HUES6 (cell line): ENCODE results near the gene ALLC.

Source experiments
- H3K27ac ChIP-seq: 2 replicates; pipeline ENCODE4 v1.7.0; 2013; ENCODE audit warnings: low read depth, mild to moderate bottlenecking, low read length, inconsistent platforms
- H3K27me3 ChIP-seq: 2 replicates; pipeline ENCODE4 v1.6.1; 2013; ENCODE audit warnings: low read length; ENCODE audit not compliant: control insufficient read depth, insufficient read depth
- H3K36me3 ChIP-seq: 2 replicates; pipeline ENCODE4 v1.6.1; 2013; ENCODE audit warnings: low read length; ENCODE audit not compliant: control insufficient read depth, insufficient read depth
- H3K4me1 ChIP-seq: 2 replicates; pipeline ENCODE4 v1.6.1; 2013; ENCODE audit warnings: low read length; ENCODE audit not compliant: control insufficient read depth, insufficient read depth
- H3K4me3 ChIP-seq: 2 replicates; pipeline ENCODE4 v1.5.1; 2013; ENCODE audit warnings: low read depth, low read length
- H3K9ac ChIP-seq: one replicate; pipeline ENCODE4 v1.6.1; 2013; ENCODE audit warnings: mild to moderate bottlenecking, low read length
- H3K9me3 ChIP-seq: 2 replicates; pipeline ENCODE4 v1.6.1; 2013; ENCODE audit warnings: low read depth, low read length; ENCODE audit not compliant: control insufficient read depth, insufficient read depth

Gene ALLC

DNA sequence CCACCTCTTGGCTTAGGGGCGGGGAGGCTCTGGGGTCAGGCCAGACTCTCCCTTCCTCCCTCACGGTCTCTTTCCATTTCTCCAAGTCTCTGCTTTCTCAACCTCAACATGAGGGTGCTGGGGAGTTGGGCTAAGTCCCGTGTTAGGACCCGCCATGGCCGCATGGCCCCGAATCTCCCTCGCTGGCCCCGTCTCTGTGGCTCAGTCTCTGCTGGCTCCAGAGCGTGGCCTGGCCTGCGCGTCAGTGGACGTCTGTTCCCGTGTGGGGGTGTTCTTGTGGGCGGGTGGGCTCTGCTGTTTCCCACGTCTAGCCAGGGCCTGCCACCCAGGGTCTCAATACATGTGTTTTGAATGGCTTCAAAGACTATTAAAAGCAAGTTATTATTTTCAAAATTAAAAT, 12.4 kb downstream of the ALLC start:
- no peaks in the 10 kb centered on the region for H3K27me3 ChIP-seq
- H3K9me3 ChIP-seq, result peaks cover under 1% of the 10 kb centered on the region; the same call in 1 of the 2 replicates
- no peaks in the 10 kb centered on the region for H3K36me3 ChIP-seq
- H3K4me1 ChIP-seq, result no peaks in the 10 kb centered on the region
- no peak overlapping the region for H3K4me3 ChIP-seq
- no peak overlapping the region for H3K9ac ChIP-seq
- H3K27ac ChIP-seq, result no peak overlapping the region

DNA sequence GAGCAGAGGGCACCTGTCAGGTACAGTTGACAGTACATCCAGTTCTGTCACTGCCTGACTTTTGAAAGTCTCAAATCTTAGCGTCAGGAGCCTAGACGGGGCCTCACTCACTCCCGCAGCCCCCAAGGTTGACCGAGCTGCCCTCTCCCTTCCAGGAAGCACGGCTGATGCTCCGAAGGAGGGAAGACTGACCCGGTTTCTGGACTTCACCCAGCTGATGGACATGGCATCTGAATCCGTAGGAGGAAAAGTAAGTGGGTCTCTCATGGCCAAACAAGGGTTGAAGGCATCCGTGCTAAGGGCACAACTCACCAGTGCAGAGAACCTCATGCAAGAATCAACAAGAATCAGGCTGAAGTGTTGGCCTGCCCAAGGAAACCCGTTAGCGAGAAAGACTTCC, 12.9 kb downstream of the ALLC start:
- no peaks in the 10 kb centered on the region for H3K27me3 ChIP-seq
- H3K27ac ChIP-seq, result no peak overlapping the region

DNA sequence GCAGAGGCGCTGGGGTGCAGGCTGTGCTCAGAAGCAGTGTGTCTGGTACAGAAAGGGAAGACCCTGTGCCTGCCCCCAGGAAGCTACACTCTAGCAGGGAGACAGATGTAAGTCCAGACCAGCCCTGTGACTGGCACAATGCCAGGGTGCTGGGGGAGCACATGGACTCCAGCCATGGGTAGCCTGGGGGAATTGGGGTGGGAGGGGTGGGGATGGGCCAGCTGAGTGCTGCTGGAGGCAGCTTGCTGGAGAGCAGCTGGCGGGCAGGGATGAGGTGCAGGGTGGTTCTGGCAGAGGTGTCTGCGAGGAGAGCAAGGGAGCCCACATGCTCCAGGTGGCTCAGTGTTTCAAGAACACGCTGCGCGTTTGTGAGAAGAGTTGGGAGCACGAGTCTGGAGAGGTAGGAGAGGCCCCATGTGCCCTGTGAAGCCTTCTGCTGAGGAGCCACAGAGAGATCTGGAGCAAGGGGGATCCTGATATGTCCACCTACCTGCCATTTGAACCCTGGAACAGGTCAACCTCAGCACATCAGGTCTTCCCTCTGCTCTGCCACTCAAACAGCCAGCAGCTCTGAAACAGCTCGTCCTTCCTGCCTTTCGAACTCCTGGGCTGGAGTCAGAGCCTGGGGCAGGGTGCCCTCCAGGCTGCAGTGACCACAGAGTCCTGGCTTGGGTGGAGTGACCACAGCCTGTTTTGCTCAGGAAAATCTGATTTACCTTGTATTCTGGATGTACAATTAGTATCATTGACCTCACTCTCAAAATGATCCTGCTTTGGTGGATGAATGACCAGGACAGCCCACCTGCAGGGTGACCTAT, 15.1 kb downstream of the ALLC start:
- H3K27ac ChIP-seq, result no peak overlapping the region
- H3K27me3 ChIP-seq, result no peaks in the 10 kb centered on the region
- H3K36me3 ChIP-seq, result no peaks in the 10 kb centered on the region
- no peaks in the 10 kb centered on the region for H3K4me1 ChIP-seq
- H3K4me3 ChIP-seq, result no peak overlapping the region
- no peaks in the 10 kb centered on the region for H3K9me3 ChIP-seq
- H3K9ac ChIP-seq, result no peak overlapping the region

More for the DNA sequence above, 12.9 kb downstream of the ALLC start:
- H3K4me1 ChIP-seq, result no peaks in the 10 kb centered on the region
- no peak overlapping the region for H3K9ac ChIP-seq
- H3K4me3 ChIP-seq, result no peak overlapping the region
- no peaks in the 10 kb centered on the region for H3K9me3 ChIP-seq
- no peaks in the 10 kb centered on the region for H3K36me3 ChIP-seq

DNA sequence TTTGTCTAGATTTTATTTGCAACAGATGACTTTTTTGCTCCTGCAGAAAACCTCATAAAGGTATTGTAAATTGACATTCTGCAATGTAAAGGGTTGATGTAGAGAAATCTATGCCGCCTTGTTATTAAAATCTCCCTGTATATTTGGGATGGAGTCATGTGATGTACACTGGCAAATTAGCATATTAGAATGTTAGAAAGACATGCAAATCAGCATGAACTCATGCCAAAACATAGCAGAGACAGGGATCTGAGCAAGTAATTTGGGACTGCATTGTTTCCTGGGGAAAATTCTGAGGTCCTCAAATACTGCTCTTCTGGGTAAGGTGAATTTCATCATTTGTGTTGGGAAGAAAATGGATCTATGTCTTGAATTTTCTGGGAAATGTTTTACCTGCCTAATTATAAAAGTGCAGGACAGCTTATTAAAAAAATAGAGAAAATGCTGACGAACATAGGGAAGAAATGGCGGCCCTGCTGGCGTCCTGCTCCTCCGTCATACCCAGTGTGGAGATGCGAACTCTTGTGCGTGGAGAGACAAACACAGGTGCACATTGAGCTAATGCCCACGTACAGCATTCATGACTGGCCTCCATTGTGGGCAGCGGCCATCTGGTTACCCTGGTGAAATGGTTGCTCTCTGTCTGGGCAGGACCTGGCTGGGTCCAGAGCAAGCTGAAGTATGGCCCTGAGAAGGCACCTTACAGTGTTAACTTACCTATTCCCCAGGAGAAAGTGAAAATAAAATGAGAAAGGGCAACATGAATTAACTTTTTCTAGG, 16.3 kb downstream of the ALLC start:
- Histone ChIP-seq H3K27me3 (peaks cover 6% of the 10 kb centered on the region; the same call in 1 of the 2 replicates), H3K4me1 (no peaks in the 10 kb centered on the region), H3K9ac (no peak overlapping the region), H3K4me3 (no peak overlapping the region), H3K36me3 (no peaks in the 10 kb centered on the region), H3K27ac (no peak overlapping the region), H3K9me3 (no peaks in the 10 kb centered on the region)

DNA sequence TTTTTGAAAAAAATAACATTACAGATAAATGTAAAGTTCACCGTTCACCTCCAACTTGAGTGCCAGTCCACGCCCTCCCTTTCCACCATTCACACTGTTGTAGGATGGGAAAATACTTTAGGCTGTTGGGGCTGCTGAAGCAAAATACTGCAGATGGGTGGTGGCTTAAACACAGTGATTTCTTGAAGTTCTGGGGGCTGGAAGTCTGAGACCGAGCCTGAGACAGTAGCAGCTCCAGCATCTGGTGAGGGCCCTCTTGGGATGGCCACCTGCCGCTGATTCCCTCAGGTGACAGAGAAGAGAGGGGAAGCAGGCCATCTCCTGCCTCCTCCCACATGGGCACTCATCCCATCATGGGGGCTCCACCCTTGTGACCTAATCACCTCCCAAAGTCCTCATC, 17.7 kb downstream of the ALLC start:
- H3K4me1 ChIP-seq, result no peaks in the 10 kb centered on the region
- H3K27ac ChIP-seq, result no peak overlapping the region
- no peaks in the 10 kb centered on the region for H3K36me3 ChIP-seq
- no peaks in the 10 kb centered on the region for H3K9me3 ChIP-seq
- no peak overlapping the region for H3K4me3 ChIP-seq
- H3K27me3 ChIP-seq, result peaks cover 6% of the 10 kb centered on the region
- no peak overlapping the region for H3K9ac ChIP-seq

DNA sequence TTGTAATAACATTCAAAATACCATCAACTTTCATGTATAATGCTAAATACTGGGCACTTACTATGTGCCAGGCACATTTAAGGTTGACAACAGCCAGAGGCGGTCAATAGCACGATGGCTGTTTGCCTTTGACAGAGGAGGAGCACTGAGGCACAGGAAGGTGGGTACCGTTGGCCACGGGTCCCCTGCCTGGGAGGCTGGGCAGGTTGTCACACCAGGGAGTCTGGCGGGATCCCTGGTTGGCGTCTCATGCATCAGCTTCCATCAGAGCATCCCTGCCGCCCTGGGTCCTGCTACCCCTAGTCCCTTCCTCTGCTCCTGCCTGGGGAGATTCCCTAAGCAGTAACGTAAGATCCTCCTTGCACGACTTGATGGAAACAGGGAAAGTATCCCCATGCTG, 19.4 kb downstream of the ALLC start:
- no peak overlapping the region for H3K4me3 ChIP-seq
- H3K36me3 ChIP-seq, result no peaks in the 10 kb centered on the region
- no peaks in the 10 kb centered on the region for H3K9me3 ChIP-seq
- H3K9ac ChIP-seq, result no peak overlapping the region
- H3K27ac ChIP-seq, result no peak overlapping the region
- peaks cover 6% of the 10 kb centered on the region for H3K27me3 ChIP-seq
- H3K4me1 ChIP-seq, result no peaks in the 10 kb centered on the region

DNA sequence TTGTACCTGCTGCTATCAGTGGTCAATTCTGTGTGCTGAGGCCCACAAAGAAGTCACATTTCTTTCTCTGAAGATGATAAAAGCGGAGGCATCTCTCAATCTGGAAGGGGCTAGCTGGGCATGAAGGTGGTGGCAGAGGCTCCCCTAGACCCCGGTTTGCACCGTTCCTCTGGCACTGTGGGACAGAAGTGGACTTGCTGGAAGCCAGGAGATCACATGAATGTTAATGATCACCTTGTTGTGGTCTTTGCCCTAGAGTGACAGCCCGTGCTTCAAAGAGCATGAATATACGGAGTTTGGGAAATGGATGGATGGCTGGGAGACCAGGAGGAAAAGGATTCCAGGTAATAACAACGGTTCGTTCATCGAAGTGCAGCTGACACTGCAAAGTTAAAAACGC, 20.2 kb downstream of the ALLC start:
- H3K27me3 ChIP-seq, result peaks cover 6% of the 10 kb centered on the region
- no peaks in the 10 kb centered on the region for H3K36me3 ChIP-seq
- no peak overlapping the region for H3K9ac ChIP-seq
- no peaks in the 10 kb centered on the region for H3K4me1 ChIP-seq
- no peaks in the 10 kb centered on the region for H3K9me3 ChIP-seq
- no peak overlapping the region for H3K4me3 ChIP-seq
- no peak overlapping the region for H3K27ac ChIP-seq

DNA sequence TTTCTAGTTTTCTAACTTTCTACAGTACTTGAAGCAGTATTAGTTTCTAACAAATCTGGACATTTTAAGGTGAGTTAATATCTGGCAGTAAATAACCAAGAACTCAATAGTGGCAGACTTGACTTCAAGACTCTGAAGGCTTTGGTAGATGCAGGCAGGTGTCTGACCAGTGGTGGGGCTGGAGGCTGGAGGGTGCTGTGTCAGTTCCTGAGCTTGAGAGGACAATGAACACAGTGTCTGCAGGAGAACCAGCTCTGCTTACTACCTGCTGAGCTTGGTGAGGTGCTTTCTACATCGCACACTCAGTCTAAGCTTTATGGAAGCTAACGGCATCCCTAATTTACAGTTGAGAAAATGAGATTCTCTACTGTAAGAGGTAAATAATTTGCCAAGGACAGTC, 21.2 kb downstream of the ALLC start:
- H3K27me3 ChIP-seq, result peaks cover 6% of the 10 kb centered on the region
- no peaks in the 10 kb centered on the region for H3K9me3 ChIP-seq
- H3K4me3 ChIP-seq, result no peak overlapping the region
- H3K27ac ChIP-seq, result no peak overlapping the region
- no peaks in the 10 kb centered on the region for H3K4me1 ChIP-seq
- H3K9ac ChIP-seq, result no peak overlapping the region
- H3K36me3 ChIP-seq, result no peaks in the 10 kb centered on the region

DNA sequence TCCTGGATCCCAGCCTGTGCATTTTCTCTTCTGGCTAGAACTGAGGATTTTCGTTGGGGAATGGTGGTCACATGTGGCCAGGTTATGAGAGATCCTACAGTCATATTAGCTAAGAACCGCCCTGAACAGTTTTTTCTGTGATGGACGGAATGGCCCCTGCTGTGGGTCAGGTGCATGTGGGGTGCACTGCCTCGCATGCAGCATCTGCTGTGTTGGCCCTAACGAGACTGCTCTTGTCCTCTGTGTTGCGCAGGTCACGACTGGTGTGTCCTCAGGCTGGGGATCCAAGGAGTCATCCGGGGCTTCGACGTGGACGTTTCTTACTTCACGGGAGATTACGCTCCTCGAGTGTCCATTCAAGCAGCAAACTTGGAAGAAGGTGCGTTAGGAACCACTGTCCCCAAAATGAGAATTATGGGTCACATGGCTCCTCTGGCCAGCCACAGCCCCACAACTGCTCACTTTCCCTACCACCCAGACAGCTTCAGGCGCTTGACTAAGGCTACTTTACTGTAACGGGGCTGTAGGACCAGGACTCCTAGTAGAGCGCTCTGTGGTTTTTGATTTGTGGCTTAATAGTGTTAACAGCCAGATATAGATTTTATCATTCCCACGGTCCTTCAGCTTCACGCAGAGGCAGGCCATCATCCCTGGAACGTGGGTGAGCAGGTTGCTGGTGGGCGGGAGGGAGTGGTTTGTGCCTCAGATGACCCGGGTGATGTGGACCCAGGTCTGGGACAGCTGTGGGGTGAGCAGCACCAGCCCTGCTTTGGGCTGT, 21.8 kb downstream of the ALLC start:
- Histone ChIP-seq H3K9ac (no peak overlapping the region), H3K4me3 (no peak overlapping the region), H3K27me3 (peaks cover 6% of the 10 kb centered on the region), H3K36me3 (no peaks in the 10 kb centered on the region), H3K9me3 (no peaks in the 10 kb centered on the region), H3K4me1 (no peaks in the 10 kb centered on the region), H3K27ac (no peak overlapping the region)

DNA sequence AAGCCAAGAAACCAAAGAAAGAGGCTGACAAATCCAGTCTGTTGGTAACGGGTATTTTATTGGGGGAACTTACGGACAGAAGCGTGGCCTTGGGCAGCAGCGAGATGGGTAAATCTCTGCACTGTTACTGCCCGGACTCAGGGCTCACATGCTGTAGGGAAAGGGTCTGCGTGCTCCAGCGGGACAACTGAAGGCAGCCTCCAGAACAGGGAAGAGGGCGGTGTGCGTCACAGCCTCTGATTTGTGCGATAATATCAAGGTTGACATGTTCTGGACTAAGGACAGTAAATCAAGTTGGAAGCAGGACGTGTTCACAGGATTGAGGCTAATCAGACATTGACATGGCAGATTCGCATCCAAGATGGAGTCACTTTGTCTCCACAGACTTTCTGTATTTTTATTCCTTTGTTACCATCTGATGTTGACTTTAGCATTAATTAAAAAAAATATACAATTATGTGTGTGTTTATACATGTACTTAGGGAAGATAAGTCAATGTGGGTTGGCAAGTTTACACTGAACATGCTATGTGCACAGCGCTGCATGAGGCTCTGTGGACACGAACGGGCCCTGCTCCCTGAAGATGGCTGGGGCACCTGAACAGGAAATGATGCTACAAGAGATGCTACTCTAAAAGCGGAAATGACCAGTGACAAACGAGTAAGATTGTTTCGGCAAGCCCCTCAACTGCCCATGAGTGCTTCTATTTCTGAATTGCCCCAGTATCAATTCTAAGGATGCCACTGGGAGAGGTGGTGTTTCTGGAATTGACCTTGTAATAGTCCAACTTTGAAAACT, 22.7 kb downstream of the ALLC start:
- Histone ChIP-seq H3K9me3 (no peaks in the 10 kb centered on the region), H3K4me1 (no peaks in the 10 kb centered on the region), H3K27ac (no peak overlapping the region), H3K9ac (no peak overlapping the region), H3K4me3 (no peak overlapping the region), H3K36me3 (no peaks in the 10 kb centered on the region), H3K27me3 (peaks cover 6% of the 10 kb centered on the region)
